ENCODE results near the gene CLSTN1.

GRCh38 chr1:9768983-9769382 lies 54.8 kb downstream of the CLSTN1 start:
- TF ChIP-seq EZH2 (IDR thresholded peaks at IDR 0.05; ENCODE audit: insufficient read depth, poor library complexity, severe bottlenecking) = no peak
- TF ChIP-seq EZH2phosphoT487 (IDR thresholded peaks at IDR 0.05; ENCODE audit: insufficient read depth, low read depth) = no peak
